Measurements from ENCODE around the gene CRB1.
"Not testable (repeated sequence)": the region's sequence is repeated elsewhere in the genome, so short reads cannot be mapped to it uniquely, and the experiment has no call there.

CRB1 gene

DNA sequence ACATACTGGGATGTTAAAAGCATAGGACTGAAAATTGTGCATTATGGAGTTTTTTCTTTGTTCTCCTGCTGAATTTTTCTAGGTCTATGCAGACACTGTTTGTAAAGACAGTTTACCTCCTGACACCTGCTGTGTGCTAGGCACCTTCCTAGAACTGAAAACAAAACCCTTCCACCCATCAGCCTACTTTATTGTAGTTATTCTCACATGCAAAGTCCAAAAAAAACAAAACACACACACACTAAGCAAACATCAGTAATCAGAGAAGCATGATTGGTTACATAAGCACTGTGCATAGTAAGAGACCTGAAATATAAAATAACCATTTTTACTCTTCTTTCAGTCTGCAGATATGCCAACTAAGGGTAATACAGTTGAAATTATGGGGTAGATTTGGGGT is 195.1 kb downstream of the CRB1 start:
- no peak for DNase-seq (ENCODE audit: low read depth)

- no peak for DNase-seq (ENCODE audit: low read depth)
These were observed 196.0 kb downstream of the CRB1 start for GRCh38 chr1:197464044-197464443.

- DNase-seq (ENCODE audit: low read depth): no peak
These were observed 197.7 kb downstream of the CRB1 start for GRCh38 chr1:197465528-197466327.

DNA sequence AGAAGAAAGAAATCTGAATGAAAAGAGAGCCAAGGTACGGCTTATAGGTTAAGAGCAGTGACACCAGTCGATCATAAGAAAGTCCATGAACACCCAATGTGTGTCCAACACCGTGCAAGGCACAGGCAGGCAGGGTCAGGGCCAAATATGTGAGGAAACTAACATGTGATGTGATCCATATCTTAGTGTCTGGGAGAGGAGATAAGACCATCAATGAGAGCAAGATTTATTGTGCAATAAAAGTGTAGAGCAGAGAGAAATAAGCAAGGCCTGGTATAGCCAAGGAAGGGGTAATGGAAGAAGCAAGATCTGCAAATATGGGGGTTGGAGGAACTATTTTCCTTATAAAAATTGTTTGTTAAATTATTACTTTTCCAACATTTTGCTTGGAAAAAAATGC is 198.8 kb downstream of the CRB1 start:
- no peak for DNase-seq (ENCODE audit: low read depth)

- no peak for DNase-seq (ENCODE audit: low read depth)
These were observed 199.8 kb downstream of the CRB1 start for GRCh38 chr1:197467881-197468280.

GRCh38 chr1:197468543-197469175 is 200.6 kb downstream of the CRB1 start:
- DNase-seq (ENCODE audit: low read depth): no peak

- no peak for DNase-seq (ENCODE audit: low read depth)
These were observed 201.7 kb downstream of the CRB1 start for GRCh38 chr1:197469620-197470210.

DNA sequence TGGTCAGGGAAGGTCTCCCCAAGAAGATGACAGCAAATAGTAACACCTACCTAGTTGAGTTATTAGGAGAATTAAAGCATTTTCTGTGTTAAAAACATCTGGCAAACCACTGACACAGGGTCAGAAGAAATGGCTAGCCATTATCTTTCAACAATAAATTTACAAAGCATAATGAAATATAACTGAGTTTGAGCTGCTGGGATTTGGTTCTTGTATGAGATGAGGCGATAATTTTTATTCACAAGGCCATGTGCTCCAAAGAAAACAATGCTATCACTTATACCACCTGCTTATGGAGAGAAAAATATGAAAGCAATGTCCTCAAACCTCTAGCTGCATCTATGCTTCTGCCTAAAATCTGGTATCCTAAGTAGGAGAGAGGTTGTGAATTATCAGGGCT is 202.3 kb downstream of the CRB1 start:
- DNase-seq (ENCODE audit: low read depth): no peak

DNA sequence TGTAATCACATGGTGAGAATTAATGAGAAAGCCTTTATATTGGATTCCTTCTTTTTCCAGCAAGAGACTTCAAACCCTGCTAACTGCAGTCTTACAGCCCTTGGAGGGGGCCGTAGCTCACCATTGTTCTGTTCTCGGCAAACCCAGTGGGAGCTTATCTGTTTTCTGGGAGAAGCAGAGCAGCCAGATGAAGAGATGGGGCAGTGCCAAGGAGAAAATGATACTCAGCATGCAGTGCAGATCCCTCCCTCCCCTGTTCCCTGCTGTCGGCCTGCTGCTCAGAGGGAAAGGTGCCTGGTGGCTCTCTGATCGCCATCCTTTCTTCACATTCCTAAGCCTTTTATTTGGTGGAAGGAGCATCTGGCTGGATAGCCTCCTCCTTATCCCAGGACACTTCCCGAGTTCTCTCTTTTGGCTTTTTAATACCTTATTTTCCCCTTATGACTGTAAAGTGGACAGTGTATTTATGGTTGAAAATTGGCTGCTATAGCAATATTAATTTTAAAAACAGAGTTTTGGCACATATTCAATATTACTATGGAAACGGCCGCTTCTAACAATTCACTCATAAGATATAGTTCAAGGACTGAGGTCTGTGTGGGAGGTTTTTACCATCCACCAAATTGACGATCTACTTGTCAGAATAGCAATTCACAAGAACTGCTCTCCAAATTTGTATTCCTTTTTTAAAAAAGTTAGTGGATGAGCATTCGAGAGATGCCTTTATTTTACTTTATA is 203.4 kb downstream of the CRB1 start:
- DNase-seq (ENCODE audit: low read depth): no peak

DNA sequence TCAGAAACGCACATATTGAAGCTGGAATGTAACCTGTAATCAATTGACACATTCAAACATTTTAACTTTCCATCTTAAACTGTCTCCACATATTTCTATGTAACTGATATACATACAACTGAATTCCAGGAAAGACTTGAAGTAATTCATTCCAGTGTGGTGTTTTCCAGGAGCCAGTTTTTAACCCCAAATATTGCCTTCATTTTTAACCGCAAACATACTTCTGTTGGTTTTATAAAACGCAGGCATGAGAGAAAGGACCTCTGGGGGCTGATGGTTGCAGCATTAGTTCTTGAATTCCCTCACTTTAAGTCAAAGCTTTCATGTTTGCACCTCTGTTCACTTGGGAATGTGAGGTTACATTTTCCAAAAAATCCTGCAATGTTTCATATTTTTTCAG is 204.1 kb downstream of the CRB1 start:
- no peak for DNase-seq (ENCODE audit: low read depth)

GRCh38 chr1:197480446-197480845 is 212.4 kb downstream of the CRB1 start:
- DNase-seq (ENCODE audit: low read depth): no peak

- DNase-seq (ENCODE audit: low read depth): no peak
These were observed 213.0 kb downstream of the CRB1 start for GRCh38 chr1:197481101-197481500.

DNA sequence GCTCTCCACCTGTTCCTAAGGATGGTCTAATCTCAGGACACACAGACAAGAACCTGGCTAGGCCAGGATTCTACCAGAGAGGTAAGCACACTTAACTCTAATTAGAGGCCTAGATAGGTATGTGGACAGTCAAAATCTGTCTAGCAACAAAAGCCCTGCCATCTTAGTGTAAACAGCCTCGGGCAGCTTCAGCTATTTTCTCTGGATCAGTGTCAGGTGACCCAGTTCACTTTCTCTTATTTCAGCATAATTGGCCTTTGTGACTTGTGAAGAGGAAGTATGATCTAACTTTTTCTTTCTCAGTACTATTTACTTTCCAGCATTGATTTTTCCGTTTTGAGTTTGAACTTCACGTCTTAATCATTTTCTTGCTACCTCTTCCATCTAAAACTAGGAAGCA is 217.7 kb downstream of the CRB1 start:
- no peak for DNase-seq (ENCODE audit: low read depth)

- no peak for DNase-seq (ENCODE audit: low read depth)
These were observed 218.9 kb downstream of the CRB1 start for GRCh38 chr1:197486946-197487345.

GRCh38 chr1:197491505-197491904 is 223.5 kb downstream of the CRB1 start:
- not testable (repeated sequence) for DNase-seq (ENCODE audit: low read depth)

GRCh38 chr1:197496722-197497121 is 228.7 kb downstream of the CRB1 start:
- DNase-seq (ENCODE audit: low read depth): no peak

DNA sequence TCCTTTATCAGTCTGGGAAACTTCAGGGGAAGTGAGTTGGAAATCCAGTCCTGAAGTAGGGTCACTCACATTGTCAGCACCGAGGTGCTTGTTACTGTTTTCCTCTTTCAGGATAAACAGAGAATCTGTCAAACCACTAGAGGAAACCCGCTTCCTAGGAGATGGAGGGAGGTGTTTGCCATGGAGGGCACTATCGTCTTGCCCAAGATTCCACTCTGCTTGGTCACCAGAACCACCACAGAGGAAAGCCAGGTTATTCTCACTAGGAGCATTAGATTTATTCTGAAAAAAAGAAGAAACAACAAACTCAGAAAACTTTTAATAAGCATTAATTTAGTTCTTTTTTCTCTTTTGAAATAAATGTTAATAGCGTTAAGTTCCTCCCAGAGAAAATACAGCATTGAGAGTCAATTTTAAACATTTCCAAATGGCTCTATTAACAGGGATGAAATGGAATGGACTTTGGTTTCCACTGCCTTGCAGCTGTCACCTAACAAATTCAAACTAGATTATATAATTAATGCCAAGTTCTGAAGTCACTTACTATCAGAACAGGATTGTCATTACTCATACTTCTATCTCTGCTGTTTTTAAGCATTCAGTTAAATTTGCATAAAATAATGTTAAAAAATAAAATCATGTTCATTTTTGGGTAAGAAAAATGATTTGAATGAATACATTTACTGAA is 242.8 kb downstream of the CRB1 start:
- no peak for DNase-seq (ENCODE audit: low read depth)

- no peak for DNase-seq (ENCODE audit: low read depth)
These were observed 247.4 kb downstream of the CRB1 start for GRCh38 chr1:197515421-197515820.

- no peak for DNase-seq (ENCODE audit: low read depth)
These were observed 251.8 kb downstream of the CRB1 start for GRCh38 chr1:197519741-197520334.

- DNase-seq (ENCODE audit: low read depth): no peak
These were observed 253.2 kb downstream of the CRB1 start for GRCh38 chr1:197521118-197521739.

DNA sequence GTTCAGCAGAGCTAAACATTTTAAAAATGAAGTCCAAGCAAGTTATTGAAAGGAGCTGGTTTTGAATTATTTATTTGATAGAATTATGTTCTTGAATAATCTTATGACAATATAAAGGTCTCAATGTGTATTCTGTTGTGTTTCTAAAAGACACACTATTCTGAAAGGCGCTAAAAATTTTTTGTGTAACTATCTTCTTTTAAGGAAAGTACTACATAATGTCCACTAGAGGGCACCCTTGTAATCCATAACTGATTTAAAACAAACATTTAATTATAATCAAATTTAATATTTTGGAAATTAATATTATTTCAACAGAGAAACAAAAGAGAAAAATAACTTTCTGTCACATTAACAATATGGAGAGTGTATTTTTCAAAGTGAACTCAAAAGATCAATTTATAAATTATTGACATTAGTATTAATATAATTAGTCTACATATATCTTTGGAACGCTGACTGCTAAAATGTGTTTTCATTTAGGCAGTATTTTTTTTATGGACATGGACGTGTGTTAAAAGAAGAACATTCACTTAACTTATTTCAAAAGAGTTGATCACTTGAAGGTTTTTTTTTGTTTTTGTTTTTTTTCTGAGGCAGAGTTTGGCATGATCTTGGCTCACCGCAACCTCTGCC is 258.8 kb downstream of the CRB1 start:
- DNase-seq (ENCODE audit: low read depth): no peak
